PC-9 (cell line): ENCODE measurements around the gene ADGRD1.

Source experiments
- CTCF ChIP-seq: fragments of 200-600 bp; sonication (generic); conservative IDR thresholded peaks from 2 replicates; pipeline ENCODE4 v1.6.1; 2017; ENCODE audit warnings: mixed run types, antibody characterized with exemption, mild to moderate bottlenecking, moderate library complexity
- EZH2 ChIP-seq: fragments of 200-600 bp; sonication (generic); IDR thresholded peaks from 2 replicates; pipeline ENCODE4 v1.8.0; 2017; ENCODE audit warnings: antibody characterized with exemption, low read depth

DNA sequence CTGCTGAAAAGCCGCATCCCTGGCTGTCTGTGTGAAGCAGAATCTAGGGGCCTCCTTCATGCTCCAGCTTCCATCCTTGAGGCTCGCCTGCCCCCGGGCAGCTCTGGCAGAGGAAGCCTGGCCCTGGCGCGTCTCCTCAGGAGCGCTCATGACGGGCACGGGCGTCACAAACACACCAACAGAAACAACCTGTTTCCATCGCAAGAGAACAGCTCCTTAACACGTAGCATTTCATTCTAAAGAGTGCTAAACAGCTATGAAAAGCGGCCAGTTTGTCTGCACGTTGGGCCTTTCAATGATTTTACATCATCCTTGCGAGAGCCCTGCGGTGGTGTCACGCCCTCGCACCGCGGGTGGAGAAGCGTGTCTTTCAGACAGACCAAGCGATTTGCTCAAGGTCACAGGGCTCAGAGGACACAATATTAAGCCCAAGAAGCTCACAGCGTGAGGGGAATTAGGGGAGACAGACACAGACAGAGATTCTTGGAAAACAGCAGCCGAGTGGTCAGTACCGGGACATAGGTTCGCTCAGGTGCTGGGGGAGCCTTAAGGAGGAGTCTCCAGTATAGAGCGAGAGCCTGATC is 4.9 kb downstream of the ADGRD1 start:
- no peak for TF ChIP-seq CTCF
- TF ChIP-seq EZH2 = no peak
